Fibroblast of peridontal ligament (primary cell): Measurements from ENCODE around the gene FRMD4A.

Experiments
- DNase-seq: peaks from one replicate; pipeline ENCODE4 v3.0.0-alpha.2; 2010; ENCODE audit errors: extremely low read depth

FRMD4A gene

GRCh38 chr10:14017467-14017866, 313.3 kb downstream of the FRMD4A start:
- DNase-seq, result peak; percentile 82

GRCh38 chr10:14016931-14017333, 313.8 kb downstream of the FRMD4A start:
- DNase-seq, result no peak

GRCh38 chr10:14016011-14016536, 314.6 kb downstream of the FRMD4A start:
- no peak for DNase-seq

- DNase-seq, result no peak
Measured at GRCh38 chr10:14014423-14014822, 316.3 kb downstream of the FRMD4A start.

GRCh38 chr10:14010769-14011574, 319.8 kb downstream of the FRMD4A start:
- DNase-seq, result no peak

- peak; percentile 93 for DNase-seq
Measured at GRCh38 chr10:14010101-14010558, 320.6 kb downstream of the FRMD4A start.

GRCh38 chr10:14009371-14010100, 321.2 kb downstream of the FRMD4A start:
- peak; percentile 90 for DNase-seq

- peak; percentile 72 for DNase-seq
Measured at GRCh38 chr10:14008740-14009080, 322.0 kb downstream of the FRMD4A start.

GRCh38 chr10:14004536-14004935, 326.2 kb downstream of the FRMD4A start:
- DNase-seq, result no peak

- no peak for DNase-seq
Measured at GRCh38 chr10:14003517-14004184, 327.1 kb downstream of the FRMD4A start.

- DNase-seq, result no peak
Measured at GRCh38 chr10:14001298-14002040, 329.3 kb downstream of the FRMD4A start.

- no peak for DNase-seq
Measured at GRCh38 chr10:13998163-13998835, 332.4 kb downstream of the FRMD4A start.

GRCh38 chr10:13997650-13998049, 333.1 kb downstream of the FRMD4A start:
- no peak for DNase-seq

GRCh38 chr10:13994932-13995331, 335.8 kb downstream of the FRMD4A start:
- no peak for DNase-seq

GRCh38 chr10:13993673-13994089, 337.0 kb downstream of the FRMD4A start:
- no peak for DNase-seq

- peak; percentile 86 for DNase-seq
Measured at GRCh38 chr10:13993169-13993568, 337.6 kb downstream of the FRMD4A start.

- DNase-seq, result no peak
Measured at GRCh38 chr10:13991353-13991752, 339.4 kb downstream of the FRMD4A start.

- DNase-seq, result peak; percentile 89
Measured at GRCh38 chr10:13990946-13991345, 339.8 kb downstream of the FRMD4A start.

GRCh38 chr10:13990392-13990805, 340.3 kb downstream of the FRMD4A start:
- peak; percentile 62 for DNase-seq

- DNase-seq, result peak; percentile 30
Measured at GRCh38 chr10:13989616-13990015, 341.1 kb downstream of the FRMD4A start.

GRCh38 chr10:13987446-13987845, 343.3 kb downstream of the FRMD4A start:
- DNase-seq, result peak; percentile 75
